ENCODE data around the gene PCSK1. TPM values are rescaled to one million over a fixed set of nuclear protein-coding genes. Genes with fewer than 3 reads are reported as not detected.

Gene PCSK1
- total RNA-seq, 2 experiments from 2014 or later = not detected

- no peaks in the 10 kb centered on the region for H3K79me2 ChIP-seq (ENCODE audit: insufficient read depth, low read depth, low read length)
- no peak overlapping the region for H3K4me3 ChIP-seq (ENCODE audit: low read depth, low read length, poor library complexity, severe bottlenecking)
- H3K36me3 ChIP-seq (ENCODE audit: insufficient read depth, low read length) = no peaks in the 10 kb centered on the region
- ChIA-PET POLR2A (no interaction called here), CTCF (ENCODE audit: unreplicated experiment) (no interaction called here)
- TF ChIP-seq EZH2phosphoT487 (IDR thresholded peaks at IDR 0.05; ENCODE audit: borderline replicate concordance, low read depth, low read length) = no peak
- TF ChIP-seq CTCF (conservative IDR thresholded peaks at IDR 0.05; ENCODE audit: low read length) = no peak
- no TSS peak for BruUV-seq (replicated peaks)
- no peak overlapping the region for H3K27ac ChIP-seq (ENCODE audit: low read depth, low read length, poor library complexity, severe bottlenecking)
- no peaks in the 10 kb centered on the region for H4K20me1 ChIP-seq (ENCODE audit: insufficient read depth, low read length)
- H3K4me1 ChIP-seq (ENCODE audit: insufficient read depth, low read length, poor library complexity, severe bottlenecking) = no peaks in the 10 kb centered on the region
- DNase-seq (ENCODE audit: low spot score) = no peak
- no peak overlapping the region for H3K4me2 ChIP-seq (ENCODE audit: low read length)
- H2AFZ ChIP-seq (ENCODE audit: low read length) = no peak overlapping the region
- H3K9me3 ChIP-seq (ENCODE audit: low read length) = no peaks in the 10 kb centered on the region
- intact Hi-C loops (cut with micrococcal nuclease; ENCODE audit: unreplicated experiment) = no loop called here
- no peaks in the 10 kb centered on the region for H3K9me2 ChIP-seq (ENCODE audit: insufficient read depth, low read length)
These were observed 78.8 kb downstream of the PCSK1 start for GRCh38 chr5:96354237-96354636.

- Histone ChIP-seq H3K27ac (ENCODE audit: low read depth, low read length, poor library complexity, severe bottlenecking) (no peak overlapping the region), H2AFZ (ENCODE audit: low read length) (no peak overlapping the region), H3K4me2 (ENCODE audit: low read length) (no peak overlapping the region), H3K9me3 (ENCODE audit: low read length) (no peaks in the 10 kb centered on the region), H3K79me2 (ENCODE audit: insufficient read depth, low read depth, low read length) (no peaks in the 10 kb centered on the region), H3K9me2 (ENCODE audit: insufficient read depth, low read length) (no peaks in the 10 kb centered on the region), H4K20me1 (ENCODE audit: insufficient read depth, low read length) (no peaks in the 10 kb centered on the region), H3K4me1 (ENCODE audit: insufficient read depth, low read length, poor library complexity, severe bottlenecking) (no peaks in the 10 kb centered on the region), H3K36me3 (ENCODE audit: insufficient read depth, low read length) (no peaks in the 10 kb centered on the region), H3K4me3 (ENCODE audit: low read depth, low read length, poor library complexity, severe bottlenecking) (no peak overlapping the region)
- ChIA-PET CTCF (ENCODE audit: unreplicated experiment) (no interaction called here), POLR2A (no interaction called here)
- intact Hi-C loops (cut with micrococcal nuclease; ENCODE audit: unreplicated experiment) = no loop called here
- TF ChIP-seq CTCF (conservative IDR thresholded peaks at IDR 0.05; ENCODE audit: low read length) (no peak), EZH2phosphoT487 (IDR thresholded peaks at IDR 0.05; ENCODE audit: borderline replicate concordance, low read depth, low read length) (no peak)
- BruUV-seq (replicated peaks) = no TSS peak
- DNase-seq (ENCODE audit: low spot score) = no peak
These were observed 79.8 kb downstream of the PCSK1 start for GRCh38 chr5:96353220-96353619.

- CTCF ChIA-PET (ENCODE audit: unreplicated experiment) = no interaction called here
- no TSS peak for BruUV-seq (replicated peaks)
- H3K79me2 ChIP-seq (ENCODE audit: insufficient read depth, low read depth, low read length) = no peaks in the 10 kb centered on the region
- no peak overlapping the region for H3K27ac ChIP-seq (ENCODE audit: low read depth, low read length, poor library complexity, severe bottlenecking)
- no peak for TF ChIP-seq EZH2phosphoT487 (IDR thresholded peaks at IDR 0.05; ENCODE audit: borderline replicate concordance, low read depth, low read length)
- TF ChIP-seq CTCF (conservative IDR thresholded peaks at IDR 0.05; ENCODE audit: low read length) = no peak
- H3K9me3 ChIP-seq (ENCODE audit: low read length) = no peaks in the 10 kb centered on the region
- intact Hi-C loops (cut with micrococcal nuclease; ENCODE audit: unreplicated experiment) = no loop called here
- H3K36me3 ChIP-seq (ENCODE audit: insufficient read depth, low read length) = no peaks in the 10 kb centered on the region
- H3K4me3 ChIP-seq (ENCODE audit: low read depth, low read length, poor library complexity, severe bottlenecking) = no peak overlapping the region
- POLR2A ChIA-PET = interaction anchor here (1.0 kb wide), 1 partner anchor 521 kb away, joined by 3 read pairs; no protein-coding TSS in a partner anchor
- H2AFZ ChIP-seq (ENCODE audit: low read length) = no peak overlapping the region
- no peaks in the 10 kb centered on the region for H3K4me1 ChIP-seq (ENCODE audit: insufficient read depth, low read length, poor library complexity, severe bottlenecking)
- no peak for DNase-seq (ENCODE audit: low spot score)
- H3K4me2 ChIP-seq (ENCODE audit: low read length) = no peak overlapping the region
- no peaks in the 10 kb centered on the region for H4K20me1 ChIP-seq (ENCODE audit: insufficient read depth, low read length)
- H3K9me2 ChIP-seq (ENCODE audit: insufficient read depth, low read length) = no peaks in the 10 kb centered on the region
These were observed 82.4 kb downstream of the PCSK1 start for GRCh38 chr5:96350678-96351077.
